GM12873 (cell line): ENCODE data around the gene WTIP.

ENCODE experiments used
- CTCF ChIP-seq: IDR thresholded peaks from 2 replicates; pipeline ENCODE4 v1.5.1; 2012; ENCODE audit warnings: low read depth, mild to moderate bottlenecking, moderate library complexity, low read length, control low read depth; ENCODE audit not compliant: insufficient read depth; ENCODE audit errors: missing control alignments

Gene WTIP

GRCh38 chr19:34503531-34504272, 22.1 kb downstream of the WTIP start:
- no peak for TF ChIP-seq CTCF

DNA sequence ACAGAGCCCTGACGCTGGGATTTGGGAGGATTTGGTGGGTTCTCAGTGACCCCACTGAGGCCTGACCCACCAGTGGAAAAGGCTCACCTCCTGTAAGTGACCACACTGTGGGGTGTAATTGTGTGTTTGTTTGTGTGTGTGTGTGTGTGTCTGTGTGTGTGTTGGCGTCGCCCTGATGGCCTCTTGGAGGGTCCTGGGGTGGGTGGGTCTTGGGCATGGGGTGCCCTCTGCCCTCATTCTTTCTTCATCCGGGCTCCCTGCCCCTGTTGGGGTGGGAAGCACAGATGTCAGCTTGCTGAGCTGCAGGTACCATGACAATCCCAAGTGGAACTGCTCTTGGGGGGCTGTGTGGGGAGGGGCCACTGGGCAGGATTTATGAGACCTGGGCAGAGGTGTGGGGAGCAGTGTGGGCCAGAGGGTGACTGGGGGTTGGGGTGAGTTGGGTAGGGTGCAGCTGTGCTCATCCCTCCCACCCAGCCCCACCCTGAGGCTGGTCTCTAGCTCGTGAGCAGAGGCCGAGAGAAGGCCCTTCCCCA, 22.8 kb downstream of the WTIP start:
- TF ChIP-seq CTCF = no peak

- no peak for TF ChIP-seq CTCF
Measured at GRCh38 chr19:34504809-34505291, 23.3 kb downstream of the WTIP start.

GRCh38 chr19:34505321-34506025, 23.9 kb downstream of the WTIP start:
- TF ChIP-seq CTCF = no peak

GRCh38 chr19:34506026-34506370, 24.4 kb downstream of the WTIP start:
- TF ChIP-seq CTCF = no peak

DNA sequence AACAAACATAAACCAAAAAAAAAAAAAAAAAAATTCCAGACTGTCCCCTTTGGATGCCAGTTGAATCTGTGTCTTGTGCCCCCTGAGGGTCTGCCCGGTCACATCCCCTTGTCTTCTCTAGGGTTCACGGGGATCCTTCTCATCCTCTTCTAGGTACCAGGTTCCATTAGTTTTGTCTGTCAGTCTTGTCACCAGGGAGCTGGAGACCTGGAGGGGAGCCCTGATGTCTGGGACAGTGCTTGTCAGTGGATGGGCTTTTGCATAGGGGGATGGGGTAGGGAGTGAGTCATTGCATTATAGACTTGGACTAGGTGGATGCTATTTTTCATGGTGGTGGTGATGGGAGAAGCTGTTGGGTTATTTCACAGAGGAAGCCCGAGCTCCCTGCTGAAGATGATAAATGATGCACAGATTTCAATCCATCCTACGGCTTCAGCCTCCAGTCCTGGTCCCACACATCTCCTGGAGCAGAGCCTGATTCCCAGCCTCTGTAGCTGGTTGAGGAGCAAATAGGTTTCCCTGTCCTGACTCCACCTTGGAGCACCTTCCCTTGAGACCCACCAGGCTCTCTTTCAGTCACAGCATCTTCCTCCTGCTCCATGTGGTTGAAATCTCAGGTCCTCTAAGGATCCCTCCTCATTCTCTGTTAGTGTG, 26.0 kb downstream of the WTIP start:
- no peak for TF ChIP-seq CTCF

GRCh38 chr19:34508540-34508939, 27.0 kb downstream of the WTIP start:
- no peak for TF ChIP-seq CTCF
